Measurements from ENCODE around the gene RAVER1. TPM values are rescaled to one million over a fixed set of nuclear protein-coding genes. Genes with fewer than 3 reads are reported as not detected.
A peak's percentile ranks its signal among the peaks of the same experiment; 100 is the strongest.

RAVER1 gene
- total and polyA plus RNA-seq, 10 of the 15 experiments (the other 5 are each of a cell fraction or from before 2014, with no cell fraction given): 0.03 to 87.0 (median 12.1) TPM

- TF ChIP-seq ZBTB40 (IDR thresholded peaks at IDR 0.05; ENCODE audit: borderline replicate concordance) (no peak), ZSCAN29 (IDR thresholded peaks at IDR 0.05) (no peak), POLR2A (IDR thresholded peaks at IDR 0.05; ENCODE audit: low read depth, low read length) (peak; percentile 80), MTA2 (IDR thresholded peaks at IDR 0.05; ENCODE audit: low read depth) (no peak), POU2F2 (IDR thresholded peaks at IDR 0.05; ENCODE audit: borderline replicate concordance, low read depth, low read length) (no peak), NBN (IDR thresholded peaks at IDR 0.05) (no peak), PAX8 (IDR thresholded peaks at IDR 0.05) (no peak), NFXL1 (IDR thresholded peaks at IDR 0.05; ENCODE audit: borderline replicate concordance) (no peak), NR2C1 (IDR thresholded peaks at IDR 0.05) (no peak), CREM (IDR thresholded peaks at IDR 0.05; ENCODE audit: low read depth) (no peak), IRF4 (IDR thresholded peaks at IDR 0.05; ENCODE audit: low read depth, low read length) (no peak), CHD2 (IDR thresholded peaks at IDR 0.05; ENCODE audit: borderline replicate concordance, low read depth, low read length) (0 out of 2 replicates have a peak, but pooled peaks have one; percentile 20), NFYA (IDR thresholded peaks at IDR 0.05; ENCODE audit: borderline replicate concordance, low read depth, low read length) (no peak), PBX3 (IDR thresholded peaks at IDR 0.05; ENCODE audit: insufficient replicate concordance, low read depth, low read length) (no peak), ESRRA (IDR thresholded peaks at IDR 0.05; ENCODE audit: low read length) (no peak), KAT2A (conservative IDR thresholded peaks at IDR 0.05; ENCODE audit: control insufficient read depth, low read depth, low read length) (no peak), MYC (IDR thresholded peaks at IDR 0.05; ENCODE audit: insufficient read depth, insufficient read length, insufficient replicate concordance, low read length, severe bottlenecking) (peak; percentile 50), JUNB (IDR thresholded peaks at IDR 0.05) (no peak), CHD4 (IDR thresholded peaks at IDR 0.05) (no peak), SMAD1 (IDR thresholded peaks at IDR 0.05; ENCODE audit: low read depth, partially characterized antibody) (no peak), SREBF2 (IDR thresholded peaks at IDR 0.05; ENCODE audit: low read length) (no peak), SUZ12 (IDR thresholded peaks at IDR 0.05; ENCODE audit: unreplicated experiment) (no peak), NRF1 (conservative IDR thresholded peaks at IDR 0.05; ENCODE audit: low read depth, low read length) (no peak), ATF7 (IDR thresholded peaks at IDR 0.05; ENCODE audit: low read depth) (no peak), GABPA (IDR thresholded peaks at IDR 0.05; ENCODE audit: low read depth) (no peak)
Observed at GRCh38 chr19:10286803-10287737, 46.3 kb downstream of the RAVER1 start, which contains the start of gene ICAM4 (continued).

All from GM12878 (cell line).